Lung microvascular endothelial cell (primary cell): ENCODE data around the gene HS3ST3A1. TPM values are rescaled to one million over a fixed set of nuclear protein-coding genes. Genes with fewer than 3 reads are reported as not detected.
"Not testable (repeated sequence)": the region's sequence is repeated elsewhere in the genome, so short reads cannot be mapped to it uniquely, and the experiment has no call there.

Experiments used
- DNase-seq, 2 donors: peaks; one replicate each; pipeline versions ENCODE4 v3.0.0 to v3.0.0-alpha.2; 2010; ENCODE audit warnings: low read depth in 2 of 2
- total RNA-seq: library from RNA; depleted of rRNA; stranded (reverse); fragments of >200 nt; gene quantifications from 2 replicates; pipeline ENCODE4 v1.2.1, GENCODE V29; 2014

The HS3ST3A1 gene
- total RNA-seq, 1 donor from 2014 or later = 0.99 TPM

DNA sequence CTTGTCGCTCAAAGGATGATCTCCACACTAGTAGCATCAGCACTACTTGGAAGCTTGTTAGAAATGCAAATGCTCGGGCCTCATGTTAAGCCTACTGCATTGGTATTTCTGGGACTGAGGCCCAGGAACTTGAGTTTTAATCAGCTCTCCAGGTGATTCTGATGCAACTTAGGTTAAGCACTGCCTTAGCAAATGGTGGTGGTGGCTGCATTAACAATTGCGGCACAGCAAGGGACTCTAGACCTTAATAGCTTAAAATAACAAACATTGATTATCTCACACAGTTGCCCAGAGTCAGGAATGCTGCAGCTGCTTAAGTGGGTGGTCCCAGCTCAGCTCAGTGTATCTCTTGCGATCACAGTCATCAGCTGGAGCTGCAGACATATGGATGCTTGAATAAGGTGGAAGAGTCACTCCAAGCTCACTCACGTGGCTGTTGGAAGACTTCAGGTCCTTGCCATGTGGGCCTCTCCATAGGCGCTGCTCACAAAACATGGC, 25.8 kb downstream of the HS3ST3A1 start:
- DNase-seq = no peak

DNA sequence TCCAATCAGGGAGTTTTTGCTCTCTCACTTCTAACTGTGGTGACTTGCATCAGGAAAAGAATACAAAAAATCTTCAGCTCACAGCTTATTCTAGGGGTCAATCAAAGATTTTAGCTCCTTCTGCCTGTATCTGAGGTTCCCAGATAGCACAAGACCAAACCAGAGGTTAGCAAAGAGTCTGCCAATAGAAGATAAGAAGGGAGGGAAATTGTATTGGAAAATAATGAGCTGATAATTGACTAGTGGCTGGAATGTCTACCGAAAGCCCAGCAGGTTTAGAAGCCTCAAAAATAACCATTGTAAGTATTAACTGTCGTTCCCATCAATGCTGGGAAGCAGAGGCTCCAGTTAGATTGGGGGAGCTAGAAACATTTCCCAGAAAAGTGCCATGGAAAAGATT, 26.3 kb downstream of the HS3ST3A1 start:
- DNase-seq = no peak

DNA sequence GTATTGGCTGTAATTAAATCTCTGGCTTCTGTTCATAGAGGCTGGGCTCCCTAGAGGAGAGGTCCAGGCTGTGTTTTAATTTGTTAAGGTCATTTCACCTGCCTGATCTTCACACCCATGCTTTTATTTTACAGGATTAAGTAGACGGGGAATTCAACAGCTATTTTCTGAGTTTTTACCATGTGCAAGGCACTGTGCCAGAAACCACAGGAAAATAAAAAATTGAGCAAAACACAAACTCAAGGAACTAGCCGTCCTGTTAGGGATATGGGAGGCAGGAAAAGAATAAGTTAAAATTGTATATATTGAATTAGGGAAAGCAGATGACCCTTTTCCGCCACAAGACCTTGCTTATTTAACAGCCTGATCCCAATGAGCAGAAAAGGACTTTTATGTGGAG, 29.1 kb downstream of the HS3ST3A1 start:
- DNase-seq = no peak

DNA sequence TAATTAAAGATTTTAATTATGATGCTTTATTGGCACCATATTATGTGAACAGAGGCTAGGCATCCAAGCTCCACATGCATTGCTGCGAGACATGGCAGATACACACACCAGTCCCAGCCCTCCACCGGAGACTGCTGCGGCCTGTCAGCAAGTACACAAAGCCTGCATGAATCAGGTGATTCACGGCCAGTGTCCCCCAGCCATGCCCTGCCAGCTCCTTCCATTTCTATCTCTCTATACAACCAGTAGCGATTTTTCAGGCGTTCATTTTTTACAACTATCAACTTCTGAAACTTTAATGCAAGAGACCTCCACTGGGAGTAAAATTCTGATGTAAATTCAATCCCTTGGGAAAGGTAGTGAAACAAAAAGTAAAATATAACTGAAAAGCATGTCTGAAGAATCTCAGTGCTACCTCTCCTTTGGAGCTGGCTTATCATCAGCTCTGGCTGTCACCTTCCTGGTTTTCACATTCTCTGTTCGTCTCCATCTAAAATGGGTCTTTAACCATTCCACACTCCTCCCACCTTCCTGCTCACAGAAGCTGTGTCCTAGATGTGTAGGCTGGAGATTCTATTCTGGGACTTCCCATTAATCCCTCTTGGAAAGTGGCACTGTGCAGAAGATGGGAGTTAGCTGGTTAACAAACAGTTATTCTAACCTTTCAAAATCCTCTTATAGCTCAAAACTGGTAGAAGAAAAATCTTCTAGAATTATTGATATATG, 32.2 kb downstream of the HS3ST3A1 start:
- no peak for DNase-seq

DNA sequence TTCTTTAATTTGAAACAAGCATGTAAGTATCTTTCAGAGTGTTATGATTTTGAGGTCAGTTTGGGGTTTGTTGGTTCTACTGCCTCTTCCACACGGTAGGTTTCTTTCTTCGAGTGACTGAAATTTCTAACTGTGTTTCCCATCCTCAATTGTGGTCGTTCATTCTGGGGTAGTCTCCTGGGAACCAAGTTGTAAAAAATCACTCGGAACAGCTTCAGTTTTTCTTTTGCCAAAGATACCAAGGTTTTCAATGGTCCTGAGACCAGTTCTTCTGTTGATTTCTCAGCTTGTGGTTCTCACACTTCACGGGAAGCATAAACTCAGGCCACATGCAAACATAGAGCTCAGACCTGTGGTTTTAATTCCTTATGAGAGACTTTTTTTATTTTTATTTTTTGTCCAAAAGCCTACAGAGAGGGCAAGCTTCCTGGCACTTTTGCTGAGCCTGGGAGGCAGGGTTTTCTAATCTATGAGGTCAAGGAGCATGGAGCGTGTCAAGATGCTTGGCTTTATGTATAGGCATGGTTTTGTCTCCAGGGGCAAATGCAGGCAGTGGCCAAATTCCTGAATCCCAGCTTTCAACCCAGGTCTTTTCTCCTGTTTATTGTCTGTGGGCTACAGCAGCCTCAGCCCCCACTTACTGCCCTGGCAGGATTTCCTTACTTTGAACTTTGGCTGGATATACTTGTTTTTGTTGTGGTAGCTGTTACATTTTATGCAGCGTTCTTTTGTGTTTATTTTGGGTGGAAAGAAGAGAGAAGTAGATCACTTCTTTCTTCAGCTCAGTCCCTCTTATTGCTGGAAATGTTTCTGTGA, 32.9 kb downstream of the HS3ST3A1 start:
- no peak for DNase-seq

GRCh38 chr17:13563866-13564265, 37.9 kb downstream of the HS3ST3A1 start:
- no peak for DNase-seq

DNA sequence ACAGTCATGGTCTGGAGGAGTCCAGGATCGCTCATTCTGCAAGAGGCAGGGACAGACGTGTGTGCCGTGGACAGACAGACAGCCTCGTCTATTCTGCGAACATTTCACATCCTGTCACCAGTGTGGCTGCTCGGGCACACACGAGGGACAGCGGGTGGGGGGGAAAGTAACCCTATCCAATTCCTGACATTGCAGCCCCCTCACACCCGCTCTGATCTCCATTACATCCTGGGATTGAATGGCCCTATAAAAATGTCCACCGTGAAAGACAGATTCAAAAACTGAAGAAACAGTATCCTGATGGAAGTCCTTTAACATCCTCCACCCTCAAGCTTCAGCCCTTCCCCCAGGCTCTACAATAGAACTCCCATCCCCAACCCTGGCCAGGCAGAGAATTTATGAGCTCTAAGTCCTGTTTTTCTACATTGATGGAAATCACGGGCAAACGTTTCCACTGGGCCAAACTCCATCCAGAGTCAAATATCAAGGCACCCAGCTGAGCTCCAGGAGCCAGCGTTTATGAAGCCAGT, 39.4 kb downstream of the HS3ST3A1 start:
- peak in 1 of 2 donors; percentile 4 for DNase-seq

GRCh38 chr17:13561606-13562270, 40.0 kb downstream of the HS3ST3A1 start:
- DNase-seq = no peak

DNA sequence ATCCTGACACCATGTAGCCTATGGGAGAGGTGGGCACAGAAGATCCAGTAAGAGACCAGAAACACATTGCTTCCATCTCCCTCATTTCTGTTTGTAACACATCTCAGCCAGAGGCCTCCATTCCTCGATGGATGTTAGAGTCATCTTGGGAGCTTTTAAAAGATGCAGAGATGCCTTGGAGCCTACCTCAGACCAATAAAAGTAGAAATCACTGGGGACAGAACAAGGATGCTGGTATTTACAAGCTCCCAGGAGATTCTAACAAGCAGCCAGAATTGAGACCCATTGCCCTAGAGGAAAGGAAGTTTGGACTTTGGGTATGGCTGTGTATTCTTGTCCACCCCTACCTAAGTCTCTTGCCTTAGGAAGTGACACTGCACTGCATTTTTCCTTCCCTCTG, 40.8 kb downstream of the HS3ST3A1 start:
- no peak for DNase-seq

DNA sequence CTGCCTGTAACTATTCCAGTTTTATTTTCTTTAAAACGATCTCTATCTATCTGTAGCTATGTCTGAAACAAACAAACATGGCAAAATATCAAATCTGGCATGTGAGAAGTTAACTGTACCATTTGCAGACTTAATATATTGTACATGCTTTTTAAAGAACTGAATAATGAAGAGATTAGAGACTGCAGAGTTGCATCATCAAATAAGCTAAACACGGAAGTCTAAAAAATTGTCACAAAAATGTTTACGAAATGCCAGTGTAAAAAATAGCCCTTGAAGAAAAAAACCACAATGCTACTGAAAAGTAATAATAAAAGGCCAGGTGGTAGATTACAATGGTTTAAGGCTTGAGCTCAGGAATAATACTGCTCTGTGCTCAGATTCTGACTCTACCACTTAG, 43.1 kb downstream of the HS3ST3A1 start:
- DNase-seq = no peak

- DNase-seq = no peak
Measured at GRCh38 chr17:13557077-13557476, 44.7 kb downstream of the HS3ST3A1 start.

GRCh38 chr17:13554231-13554630, 47.5 kb downstream of the HS3ST3A1 start:
- DNase-seq = no peak

DNA sequence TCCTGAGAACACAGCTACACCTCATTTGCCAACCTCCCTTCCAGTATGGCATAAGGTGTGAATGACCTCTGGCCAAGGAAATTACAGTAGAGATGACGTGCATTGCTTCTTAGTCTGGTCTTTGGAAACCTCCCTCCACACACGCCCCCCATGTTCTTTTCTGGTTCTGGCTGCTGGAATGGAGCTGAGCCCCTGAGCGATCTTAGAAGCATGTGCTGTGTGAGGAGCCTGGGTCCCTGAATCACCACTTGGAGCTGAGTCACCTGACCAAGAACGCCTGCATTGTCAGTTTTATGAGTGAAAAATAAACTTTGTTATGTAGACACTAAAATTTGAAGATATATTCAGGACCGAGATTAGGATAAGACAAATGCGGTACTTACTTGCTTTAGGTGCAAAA, 51.4 kb downstream of the HS3ST3A1 start:
- DNase-seq = no peak

GRCh38 chr17:13548576-13548975, 53.2 kb downstream of the HS3ST3A1 start:
- DNase-seq = not testable (repeated sequence)

DNA sequence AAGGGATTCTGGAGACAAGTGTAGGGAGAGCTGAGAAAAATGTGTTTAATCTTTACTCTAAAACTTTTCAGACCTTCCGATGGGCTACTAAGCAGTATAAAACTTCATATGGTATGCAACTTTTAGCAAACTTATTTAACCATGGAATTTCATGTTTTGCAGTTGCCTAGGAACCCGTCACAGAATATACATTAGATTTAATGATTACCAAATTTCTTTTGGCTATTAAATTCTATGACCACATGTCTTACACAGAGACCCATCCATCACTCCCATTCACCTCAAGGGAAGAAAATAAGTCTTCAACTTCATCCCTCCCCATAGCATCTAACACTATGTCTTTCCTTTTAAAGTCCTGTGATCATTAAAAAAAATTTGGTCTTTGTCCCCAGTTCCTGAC, 54.9 kb downstream of the HS3ST3A1 start:
- no peak for DNase-seq

DNA sequence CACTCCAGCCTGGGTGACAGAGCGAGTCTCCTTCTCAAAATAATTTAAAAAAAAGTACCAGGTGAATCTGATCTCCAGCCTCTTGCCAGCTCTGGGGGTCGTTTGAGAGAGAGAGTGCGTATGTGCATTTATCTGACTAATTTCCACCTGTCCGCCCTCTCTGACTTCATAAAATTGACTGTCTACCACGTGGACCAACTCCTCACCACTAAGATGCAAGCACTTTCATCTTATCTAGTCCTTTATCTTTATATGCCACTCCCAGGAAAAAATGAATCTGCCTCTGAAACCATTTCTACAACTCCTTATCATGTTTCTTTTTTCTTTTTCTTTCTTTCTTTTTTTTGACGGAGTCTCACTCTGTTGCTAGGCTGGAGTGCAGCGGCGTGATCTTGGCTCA, 55.8 kb downstream of the HS3ST3A1 start:
- DNase-seq = no peak

DNA sequence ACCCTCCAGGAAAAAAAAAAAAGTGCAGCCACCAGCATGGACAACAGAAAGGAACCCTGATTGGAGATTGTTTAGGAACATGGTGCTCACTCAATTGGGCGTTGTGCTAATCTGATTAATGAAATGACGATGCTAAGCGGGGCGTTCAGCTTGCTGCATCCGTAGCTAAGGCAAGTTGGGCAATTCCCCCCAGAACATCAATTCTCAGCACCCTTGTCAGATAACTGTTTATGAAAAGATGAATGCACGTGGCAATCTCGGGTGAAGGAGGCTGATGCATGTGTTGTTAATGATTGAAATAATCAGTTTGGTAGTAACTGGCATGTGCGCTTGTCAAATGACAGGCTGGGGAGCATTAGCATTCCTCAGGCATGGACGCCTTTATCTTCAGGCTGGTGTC, 57.0 kb downstream of the HS3ST3A1 start:
- DNase-seq = no peak

DNA sequence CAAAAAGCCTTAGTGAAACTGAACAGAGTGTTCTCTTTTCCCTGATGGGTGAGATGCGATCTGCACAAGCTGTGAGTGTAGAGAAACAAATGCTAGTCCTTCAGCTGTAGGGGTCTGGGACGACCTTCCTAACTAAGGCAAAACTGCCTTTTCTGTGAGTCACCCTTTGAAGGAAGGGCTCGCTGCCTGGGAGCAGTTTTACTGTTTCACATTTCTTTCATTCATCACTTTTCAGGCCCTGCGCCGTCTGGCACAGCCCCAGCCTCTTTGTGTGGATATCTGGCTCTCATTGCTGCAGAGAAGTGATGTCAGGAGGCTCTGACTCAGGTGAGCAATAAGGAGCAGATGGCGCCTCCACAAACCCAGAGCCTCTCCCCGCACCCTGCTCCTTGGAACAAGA, 57.4 kb downstream of the HS3ST3A1 start:
- DNase-seq = no peak

GRCh38 chr17:13542636-13543035, 59.1 kb downstream of the HS3ST3A1 start:
- no peak for DNase-seq

DNA sequence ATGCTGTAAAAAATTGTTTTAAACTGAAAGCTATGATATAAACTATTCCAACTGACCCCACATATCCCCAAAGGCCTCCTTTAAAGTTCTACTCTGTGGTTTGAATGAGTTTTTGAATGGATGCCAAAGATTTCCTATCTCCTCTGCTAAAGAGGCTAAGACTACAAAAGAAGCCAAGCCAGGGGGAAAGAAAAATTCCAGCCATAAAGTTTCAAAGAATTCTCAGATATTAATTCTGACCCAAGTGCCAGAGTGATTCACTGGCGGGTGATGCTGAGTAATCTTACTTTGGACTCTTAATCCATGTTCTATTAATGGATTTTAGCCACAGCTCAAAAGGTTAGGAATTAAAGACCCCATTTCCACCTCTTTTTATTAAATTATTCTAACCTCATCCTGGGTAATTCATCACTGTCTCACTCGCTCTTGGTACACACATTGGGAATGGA, 60.7 kb downstream of the HS3ST3A1 start:
- no peak for DNase-seq

GRCh38 chr17:13540546-13540945, 61.2 kb downstream of the HS3ST3A1 start:
- no peak for DNase-seq

- DNase-seq = no peak
Measured at GRCh38 chr17:13539421-13539820, 62.3 kb downstream of the HS3ST3A1 start.
